Cerebellar nuclear complex (tissue), 1 donor: ENCODE data around the gene SEC14L1.
"Not testable (repeated sequence)": the region's sequence is repeated elsewhere in the genome, so short reads cannot be mapped to it uniquely, and the experiment has no call there.

Experiments used
- DNase-seq, 2 experiments: peaks; one replicate each; lab custom pipeline; 2025; lab: John Stamatoyannopoulos, UW

SEC14L1 gene

GRCh38 chr17:77141846-77142449 is 1.2 kb downstream of the SEC14L1 start:
- no peak for DNase-seq

DNA sequence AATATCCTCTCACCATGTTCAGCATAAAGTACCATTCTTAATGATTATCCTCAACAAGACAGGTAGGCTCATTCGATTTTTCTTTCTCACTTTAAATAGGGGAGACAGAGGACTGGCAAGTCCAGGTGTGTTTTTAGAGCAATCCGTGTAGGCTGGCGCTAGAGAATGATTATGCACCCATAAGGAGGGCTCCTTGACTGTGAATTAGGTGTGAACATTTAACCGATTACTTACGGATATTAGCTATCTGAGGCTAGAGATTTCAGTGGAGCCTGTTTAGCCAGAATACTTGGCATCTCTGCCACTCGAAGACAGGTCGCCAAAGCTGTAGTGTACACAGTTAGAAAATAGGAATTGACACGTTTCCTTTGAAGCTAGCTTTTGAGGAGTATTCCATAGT is 1.9 kb downstream of the SEC14L1 start:
- DNase-seq, result no peak

- DNase-seq, result no peak
These were observed 2.5 kb downstream of the SEC14L1 start for GRCh38 chr17:77143306-77143705.

GRCh38 chr17:77144227-77144626 is 3.5 kb downstream of the SEC14L1 start:
- DNase-seq, result no peak

DNA sequence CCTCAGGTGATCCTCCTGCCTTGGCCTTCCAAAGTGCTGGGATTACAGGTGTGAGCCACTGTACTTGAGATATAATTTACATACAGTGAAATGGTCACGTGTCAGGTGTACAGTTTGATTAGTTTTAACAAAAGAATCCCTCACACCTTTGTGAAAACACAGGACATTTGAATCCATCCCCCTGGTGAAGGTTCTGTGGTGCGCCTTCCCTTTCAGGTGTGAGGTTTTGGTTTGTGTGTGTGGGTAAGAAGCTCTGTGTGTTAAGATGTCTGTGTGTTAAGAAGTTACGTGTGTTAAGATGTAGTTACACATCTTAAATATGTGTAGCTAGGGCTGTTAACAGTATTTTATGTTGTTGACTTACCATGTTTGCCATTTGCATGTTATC is 4.4 kb downstream of the SEC14L1 start:
- DNase-seq, result no peak

GRCh38 chr17:77145612-77146245 is 5.0 kb downstream of the SEC14L1 start:
- DNase-seq, result peak in 1 of 2 experiments; percentile 52

DNA sequence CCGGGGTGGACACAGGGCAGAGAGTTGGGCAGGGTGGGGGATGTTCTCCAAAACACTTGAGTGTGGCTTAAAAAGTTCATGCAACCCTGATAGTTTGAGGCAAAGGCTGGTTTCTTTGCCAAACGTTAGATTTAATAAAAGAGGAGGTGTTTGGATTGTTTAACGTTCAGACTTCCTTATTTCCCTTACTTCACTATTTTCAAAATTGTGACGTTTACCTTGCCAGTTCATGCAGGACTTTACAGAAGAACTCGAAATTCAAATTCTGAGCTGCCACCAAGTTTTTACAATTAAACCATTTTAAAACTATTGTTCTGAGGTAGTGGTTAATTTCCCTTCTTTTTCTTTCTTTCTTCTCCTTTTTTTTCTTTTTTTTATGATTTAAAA is 5.5 kb downstream of the SEC14L1 start:
- DNase-seq, result no peak

DNA sequence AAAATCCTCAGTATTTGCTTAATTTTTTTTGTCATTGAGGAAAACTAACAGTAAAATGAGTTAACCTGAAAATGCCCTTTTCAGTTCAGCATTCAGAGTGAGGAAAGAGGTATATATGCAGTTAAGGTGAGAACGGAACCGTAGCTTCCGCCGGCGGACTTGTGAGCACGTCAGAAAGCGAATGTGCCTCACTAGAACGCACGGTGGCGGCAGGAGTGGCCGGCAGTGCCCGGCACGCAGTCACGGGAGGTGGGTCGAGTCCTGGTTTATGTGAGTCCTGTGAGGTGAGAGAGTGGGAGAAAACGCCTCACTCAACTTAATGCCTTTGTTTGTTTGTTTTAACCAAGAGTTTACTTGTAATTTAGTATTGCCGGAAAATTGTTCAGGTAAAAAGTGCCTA is 6.1 kb downstream of the SEC14L1 start:
- no peak for DNase-seq

DNA sequence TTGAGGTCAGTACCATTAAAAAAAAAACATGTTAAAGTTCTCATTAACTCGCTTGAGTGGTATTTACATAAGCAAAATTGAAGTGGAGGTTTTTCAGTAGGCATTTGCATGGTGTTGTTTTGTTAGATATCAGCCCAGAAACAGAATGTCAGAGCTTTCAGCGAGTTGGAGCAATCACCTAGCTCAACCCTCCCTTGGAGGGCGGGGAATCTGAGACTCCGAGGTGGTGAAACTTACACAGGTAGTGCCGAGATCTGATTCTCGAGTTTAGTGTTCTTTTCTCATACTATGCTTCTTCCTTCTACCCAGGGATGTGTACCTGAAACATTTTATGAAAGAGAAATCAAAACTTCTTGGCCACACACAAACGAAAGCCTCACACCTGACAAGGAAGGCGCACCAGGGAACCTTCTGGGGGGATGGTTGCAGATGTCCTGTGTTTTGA is 6.6 kb downstream of the SEC14L1 start:
- DNase-seq, result no peak

DNA sequence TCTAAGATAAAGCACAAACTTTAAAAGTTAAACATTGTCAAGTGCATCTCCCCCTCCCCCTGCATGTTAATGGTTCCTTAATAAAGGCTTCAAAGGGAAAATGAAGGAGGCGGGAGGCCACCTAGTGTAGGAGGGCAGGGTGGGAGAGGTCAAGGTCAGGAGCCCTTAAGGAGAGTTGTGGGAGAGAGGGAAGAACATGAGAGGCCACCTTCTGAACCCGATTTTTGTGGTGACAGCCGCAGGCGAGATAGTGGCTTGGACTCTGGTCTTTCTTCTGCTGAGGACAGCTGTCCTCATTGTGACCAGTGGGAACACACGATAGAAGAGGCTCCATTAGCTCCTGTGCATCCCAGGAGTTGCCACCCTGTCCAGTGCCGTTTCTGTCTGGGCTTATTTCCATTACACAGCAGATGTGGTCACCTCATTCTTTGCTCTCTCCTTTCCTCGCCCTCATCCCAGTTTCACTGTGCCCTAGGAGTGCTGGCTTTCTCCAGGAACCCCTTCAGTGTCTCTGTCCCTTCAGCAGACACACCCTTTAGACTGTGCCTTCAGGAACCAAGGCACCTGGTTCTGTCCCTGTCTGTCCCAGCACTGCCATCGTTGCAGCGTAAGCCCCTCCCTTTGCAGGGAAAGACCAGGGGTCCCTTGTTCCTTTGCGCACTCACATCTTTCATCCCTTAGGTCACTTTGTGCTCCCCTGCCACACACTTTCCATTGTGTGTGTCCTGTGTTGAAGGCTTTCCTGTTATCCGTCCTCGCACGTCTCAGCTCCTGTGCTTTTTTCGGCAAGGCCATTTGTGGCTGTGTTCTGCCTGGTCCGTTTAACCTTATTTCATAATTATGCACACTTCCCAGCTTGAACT is 7.5 kb downstream of the SEC14L1 start:
- DNase-seq, result no peak

DNA sequence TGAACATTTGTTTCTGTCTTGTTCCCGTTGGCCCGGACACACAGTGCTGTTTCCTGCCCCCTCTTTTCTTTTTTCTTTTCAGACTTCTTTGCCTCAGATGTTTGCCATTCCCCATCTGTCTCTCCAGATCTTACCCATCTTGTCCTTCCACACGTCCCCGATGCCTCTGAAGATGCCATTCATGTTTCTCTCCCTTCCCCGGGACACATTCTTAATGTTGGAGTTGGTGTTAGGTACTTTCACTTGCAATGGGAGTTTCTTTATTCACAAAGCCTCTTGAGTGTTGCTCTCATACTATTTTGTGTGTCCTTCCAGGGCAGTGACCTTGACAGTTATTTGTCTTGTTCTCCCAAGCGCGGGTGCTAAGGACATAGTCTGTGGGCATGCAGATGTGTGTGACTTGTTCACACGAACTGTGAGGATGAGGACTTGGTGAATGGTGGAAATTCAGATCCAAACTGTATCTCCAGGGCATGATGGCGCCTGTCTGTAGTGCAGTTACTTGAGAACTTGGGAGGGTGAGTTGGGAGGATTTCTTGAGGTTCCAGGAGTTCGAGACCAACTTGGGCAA is 8.3 kb downstream of the SEC14L1 start:
- no peak for DNase-seq

DNA sequence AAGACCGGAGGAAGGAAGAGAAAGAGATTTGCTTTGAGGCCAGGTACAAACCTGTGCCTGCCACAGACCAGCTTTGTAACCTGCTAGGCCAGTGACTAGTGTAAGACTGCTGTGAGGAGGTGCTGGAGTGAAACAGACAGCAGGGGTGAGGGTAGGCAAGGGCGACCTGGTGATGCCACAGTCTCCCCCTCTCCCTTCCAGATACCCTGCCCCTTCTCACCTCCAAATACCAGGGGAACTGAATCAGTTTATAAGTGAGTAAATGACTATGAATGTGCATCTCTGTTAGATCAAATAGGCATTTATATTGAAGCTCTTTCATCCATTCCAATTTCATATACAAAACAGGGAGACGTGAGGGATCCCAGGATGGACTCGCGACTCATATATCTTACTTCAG is 9.4 kb downstream of the SEC14L1 start:
- no peak for DNase-seq

- DNase-seq, result no peak
These were observed 10.4 kb downstream of the SEC14L1 start for GRCh38 chr17:77151186-77151585.

DNA sequence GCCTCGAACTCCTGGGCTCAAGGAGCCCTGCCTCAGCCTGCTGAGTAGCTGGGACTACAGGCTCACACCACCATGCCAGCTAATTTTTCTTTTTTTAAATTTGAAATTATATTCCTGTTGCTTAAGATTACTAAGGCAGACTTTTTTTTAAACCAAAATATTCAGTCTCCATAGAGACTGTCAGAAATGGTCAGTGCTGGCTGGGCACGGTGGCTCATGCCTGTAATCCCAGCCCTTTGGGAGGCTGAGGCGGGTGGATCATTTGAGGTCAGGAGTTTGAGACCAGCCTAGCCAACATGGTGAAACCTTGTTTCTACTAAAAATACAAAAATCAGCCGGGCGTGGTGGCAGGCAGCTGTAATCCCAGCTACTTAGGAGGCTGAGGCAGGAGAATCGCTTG is 11.3 kb downstream of the SEC14L1 start:
- DNase-seq, result not testable (repeated sequence)

DNA sequence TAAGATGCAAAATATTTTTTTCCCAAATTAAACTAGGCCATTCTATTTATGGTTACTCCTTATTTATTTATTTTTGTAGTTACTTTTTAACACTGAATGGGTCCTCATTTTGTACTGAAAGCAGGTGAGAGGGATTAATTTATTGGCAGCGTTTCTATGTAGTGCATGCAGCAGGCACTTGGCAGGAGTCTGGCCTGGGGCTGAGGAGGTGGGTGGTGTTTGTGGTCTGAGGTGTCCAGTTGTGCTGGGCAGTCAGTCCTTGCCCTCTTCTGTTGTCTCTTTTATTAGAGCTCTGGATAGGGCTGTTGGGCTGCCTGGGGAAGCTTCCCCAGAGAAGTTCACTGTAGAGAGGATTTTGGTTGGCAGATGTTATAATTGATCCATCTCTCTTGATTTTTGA is 12.7 kb downstream of the SEC14L1 start:
- no peak for DNase-seq

GRCh38 chr17:77153999-77154586 is 13.3 kb downstream of the SEC14L1 start:
- DNase-seq, result no peak

- no peak for DNase-seq
These were observed 14.4 kb downstream of the SEC14L1 start for GRCh38 chr17:77155125-77155524.

DNA sequence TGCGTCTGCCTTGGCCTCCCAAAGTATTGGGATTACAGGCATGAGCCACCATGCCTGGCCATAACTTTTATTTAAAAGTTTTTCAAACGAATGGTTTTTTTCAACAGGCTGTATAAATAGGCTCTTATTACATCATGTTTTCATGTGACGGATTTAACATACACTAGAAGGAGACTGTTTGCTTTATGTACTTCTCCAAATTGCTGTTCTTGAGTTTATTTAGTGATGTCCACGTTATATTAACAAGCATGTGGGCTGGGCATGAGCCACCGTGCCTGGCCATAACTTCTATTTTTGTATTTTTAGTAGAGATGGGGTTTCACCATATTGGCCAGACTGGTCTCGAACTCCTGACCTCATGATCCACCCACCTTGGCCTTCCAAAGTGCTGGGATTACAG is 17.0 kb downstream of the SEC14L1 start:
- not testable (repeated sequence) for DNase-seq

DNA sequence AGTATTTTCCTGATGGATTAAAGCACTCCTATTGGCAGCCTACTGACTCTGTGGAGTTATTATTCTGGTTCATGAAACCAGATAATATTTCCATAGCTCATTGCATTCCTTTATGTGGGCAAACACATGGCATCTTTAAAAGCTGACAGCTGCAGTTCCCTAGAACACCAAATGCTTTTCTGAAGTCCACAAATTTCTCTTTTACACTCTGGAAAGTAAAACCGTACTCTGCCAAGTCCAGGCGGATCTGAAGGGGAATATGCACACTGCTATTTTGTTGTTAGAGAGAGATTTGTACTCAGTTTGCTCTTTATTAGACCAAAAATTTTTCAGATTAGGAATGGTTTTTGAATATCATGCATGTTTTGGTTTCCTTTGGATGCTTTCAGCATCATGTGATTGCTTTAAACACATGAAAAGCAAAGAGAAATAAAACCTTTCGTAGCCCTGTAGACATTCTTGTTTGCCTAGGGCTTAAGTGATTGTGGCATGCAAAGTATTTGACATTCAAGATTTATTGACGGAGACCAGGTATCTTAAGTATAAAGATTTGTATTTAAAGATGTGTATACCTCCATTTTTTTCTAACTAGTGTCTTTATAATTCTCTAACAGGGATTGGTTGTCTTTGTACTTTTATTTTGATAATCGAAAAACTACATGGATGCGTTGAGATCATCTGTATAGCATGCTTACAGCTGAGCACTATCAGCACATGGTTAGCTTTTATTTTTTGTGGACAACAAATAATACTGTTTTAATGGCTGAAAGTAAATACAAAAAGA is 19.5 kb downstream of the SEC14L1 start:
- no peak for DNase-seq

- DNase-seq, result no peak
These were observed 20.2 kb downstream of the SEC14L1 start for GRCh38 chr17:77160875-77161530.

DNA sequence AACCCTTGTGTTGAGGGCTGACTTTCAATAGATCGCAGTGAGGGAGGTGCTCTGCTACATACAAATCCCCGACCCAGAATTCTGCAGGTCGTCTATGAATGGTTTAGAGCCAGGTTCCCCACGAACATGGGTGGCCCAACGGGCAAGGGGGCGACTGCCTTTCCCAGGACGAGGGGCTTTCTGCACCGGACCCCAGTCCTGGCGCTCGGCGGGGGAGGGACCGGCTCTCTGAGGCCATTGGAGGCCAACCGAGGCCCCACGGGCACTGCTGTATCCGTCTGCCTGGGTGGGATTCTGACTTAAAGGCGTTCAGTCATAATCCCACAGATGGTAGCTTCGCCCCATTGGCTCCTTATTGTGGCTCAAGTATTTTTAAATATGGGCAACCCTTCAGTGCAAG is 21.2 kb downstream of the SEC14L1 start:
- DNase-seq, result no peak
